Skeletal muscle tissue (tissue), 4 donors: ENCODE data around the gene TBL3. TPM values are rescaled to one million over a fixed set of nuclear protein-coding genes. Genes with fewer than 3 reads are reported as not detected.

ENCODE experiments used
- H3K27ac ChIP-seq: one replicate; pipeline ENCODE4 v1.7.0; 2013; ENCODE audit warnings: mild to moderate bottlenecking, low read depth, low read length, inconsistent platforms
- H3K27me3 ChIP-seq, 3 donors: one replicate each; pipeline ENCODE4 v1.7.0; 2013; ENCODE audit warnings: low read length in 3 of 3; ENCODE audit not compliant: control insufficient read depth in 3 of 3, insufficient read depth in 3 of 3
- H3K36me3 ChIP-seq, 3 donors: one replicate each; pipeline ENCODE4 v1.7.0; 2013; ENCODE audit warnings: low read length in 3 of 3; ENCODE audit not compliant: control insufficient read depth in 3 of 3, insufficient read depth in 3 of 3
- H3K4me1 ChIP-seq, 3 donors: one replicate each; pipeline ENCODE4 v1.7.0; 2013; ENCODE audit warnings: low read length in 3 of 3, mild to moderate bottlenecking in 3 of 3; ENCODE audit not compliant: control insufficient read depth in 3 of 3, insufficient read depth in 3 of 3
- H3K4me3 ChIP-seq, 3 donors: one replicate each; pipeline ENCODE4 v1.7.0; 2013; ENCODE audit warnings: low read length in 3 of 3
- H3K9ac ChIP-seq, 3 donors: one replicate each; pipeline ENCODE4 v1.7.0; 2013; ENCODE audit warnings: low read length in 3 of 3, mild to moderate bottlenecking in 3 of 3, moderate library complexity in 2 of 3, low read depth in 1 of 3
- H3K9me3 ChIP-seq, 3 donors: one replicate each; pipeline ENCODE4 v1.7.0; 2013; ENCODE audit warnings: low read length in 3 of 3; ENCODE audit not compliant: control insufficient read depth in 3 of 3
- total RNA-seq: library from RNA; depleted of rRNA; stranded (reverse); fragments of >200 nt; gene quantifications from one replicate; pipeline ENCODE4 v1.2.3, GENCODE V29; 2014
- donor health status: Osteomylitis.

The TBL3 gene
- total RNA-seq, 1 donor from 2014 or later = 18.8 TPM

DNA sequence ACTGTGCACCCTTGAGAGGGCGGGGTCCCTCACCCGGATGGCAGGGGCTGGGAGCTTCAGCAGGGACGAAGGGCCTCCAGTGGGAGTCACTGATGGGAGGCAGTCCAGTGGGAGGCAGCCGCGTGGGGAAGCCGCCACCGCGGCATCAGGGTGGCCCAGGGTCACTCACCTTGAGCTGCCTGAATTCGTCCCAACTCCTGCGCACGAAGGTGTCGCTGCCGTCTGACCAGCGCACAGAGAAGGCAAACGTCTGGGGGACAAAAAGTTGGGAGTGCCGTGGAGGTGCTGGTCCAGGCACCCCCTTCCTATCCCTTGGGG is 8.9 kb downstream of the TBL3 start:
- H3K36me3 ChIP-seq = peaks cover 30 to 33% (median 32%) of the 10 kb centered on the region in 3 donors
- peaks cover 5 to 20% (median 17%) of the 10 kb centered on the region in 3 donors for H3K27me3 ChIP-seq
- H3K4me1 ChIP-seq = peaks cover 29 to 50% (median 37%) of the 10 kb centered on the region in 3 donors
- H3K4me3 ChIP-seq = no peak overlapping the region
- H3K9ac ChIP-seq = peak overlapping the region in 1 of 3 donors; percentile 33
- H3K27ac ChIP-seq = no peak overlapping the region
- no peaks in the 10 kb centered on the region for H3K9me3 ChIP-seq

DNA sequence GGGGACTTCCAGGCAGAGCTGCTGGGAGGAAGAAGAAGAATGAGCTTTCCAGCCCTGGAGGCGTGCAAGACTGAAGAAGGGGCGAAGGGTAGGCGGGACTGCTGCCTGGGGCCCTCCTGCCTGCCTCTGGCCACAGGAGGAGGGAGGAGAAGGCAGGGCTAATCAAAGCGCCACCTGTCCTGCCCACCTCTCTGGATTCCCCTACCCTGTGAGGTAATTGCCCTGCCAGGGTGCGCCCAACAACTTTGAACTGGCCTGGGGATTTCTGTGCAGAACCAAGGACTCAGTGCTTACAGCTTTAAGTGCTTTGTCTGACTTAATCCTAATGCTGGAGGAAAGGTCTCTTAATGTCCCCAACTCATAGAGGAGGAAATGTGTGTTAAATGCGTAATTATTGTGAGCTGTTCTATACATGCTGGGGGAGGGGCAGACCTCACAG is 9.6 kb downstream of the TBL3 start, which contains the start of gene NOXO1:
Gene NOXO1 (minus strand): TSS at position 72 of the 439 bp plus-strand sequence. CDS start 290 bp downstream, outside the sequence.
- Histone ChIP-seq H3K9me3 (no peaks in the 10 kb centered on the region), H3K9ac (peak within 1 kb of the TSS in 1 of 3 donors; percentile 33), H3K27me3 (peaks cover 5 to 20% (median 17%) of the 10 kb centered on the region in 3 donors), H3K36me3 (peaks cover 30 to 33% (median 32%) of the 10 kb centered on the region in 3 donors), H3K27ac (no peak within 1 kb of the TSS), H3K4me3 (no peak within 1 kb of the TSS), H3K4me1 (peaks cover 29 to 50% (median 37%) of the 10 kb centered on the region in 3 donors)

DNA sequence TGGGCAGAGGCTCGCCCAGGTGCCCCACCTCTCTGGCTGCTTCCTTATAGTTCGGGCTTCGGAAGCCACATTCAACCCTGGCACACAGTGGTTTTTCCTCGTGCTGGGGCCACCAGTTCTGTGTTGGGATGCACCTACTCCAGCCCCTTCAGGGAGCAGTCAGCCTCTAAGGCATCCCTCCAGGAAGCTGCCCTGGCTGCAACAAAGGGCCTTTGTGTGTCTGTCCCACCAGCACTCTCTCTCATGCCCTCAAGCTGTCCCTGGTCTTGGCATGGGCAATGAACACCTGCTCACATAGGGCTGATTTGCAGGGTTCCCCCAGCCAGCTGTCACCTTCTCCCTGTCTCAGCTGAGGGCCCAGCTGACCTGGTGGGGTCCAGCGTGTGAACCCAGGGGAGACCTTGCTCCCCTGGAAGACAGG is 10.2 kb downstream of the TBL3 start:
- Histone ChIP-seq H3K27ac (no peak overlapping the region), H3K27me3 (peaks cover 5 to 17% (median 16%) of the 10 kb centered on the region in 3 donors), H3K9me3 (no peaks in the 10 kb centered on the region), H3K4me3 (no peak overlapping the region), H3K4me1 (peaks cover 29 to 50% (median 37%) of the 10 kb centered on the region in 3 donors), H3K36me3 (peaks cover 30 to 32% (median 32%) of the 10 kb centered on the region in 3 donors), H3K9ac (peak overlapping the region in 1 of 3 donors; percentile 16)

DNA sequence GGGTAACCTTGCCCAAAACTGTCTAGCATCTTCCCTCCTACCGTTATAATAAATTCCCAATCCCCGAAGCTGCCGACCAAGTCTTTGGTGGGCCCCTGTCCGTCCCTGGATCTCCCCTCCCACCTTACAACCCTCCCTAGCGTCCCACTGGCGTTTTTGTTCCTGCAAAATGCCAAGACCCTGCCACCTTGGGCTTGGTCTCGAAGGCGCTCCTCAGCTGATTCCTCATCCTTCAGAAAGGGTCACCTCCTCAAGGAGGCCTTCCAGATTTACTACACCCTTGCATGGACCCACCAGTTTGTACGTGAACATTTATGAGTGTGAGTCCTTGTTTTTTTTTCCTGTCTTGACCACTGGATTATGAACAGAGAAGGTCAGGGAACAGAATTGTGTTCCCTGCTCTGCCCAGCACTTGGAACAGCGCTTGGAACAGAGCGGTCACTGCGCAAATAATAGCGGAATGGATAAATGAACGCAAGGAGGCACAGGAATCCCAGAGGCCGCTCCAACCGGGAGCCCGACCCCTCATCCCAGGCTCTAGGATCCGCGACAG is 11.2 kb downstream of the TBL3 start:
- Histone ChIP-seq H3K4me1 (peaks cover 29 to 50% (median 37%) of the 10 kb centered on the region in 3 donors), H3K27me3 (peaks cover 7 to 23% (median 17%) of the 10 kb centered on the region in 3 donors), H3K9ac (peak overlapping the region; percentile 43 to 82 (median 65)), H3K27ac (peak overlapping the region; percentile 44), H3K9me3 (no peaks in the 10 kb centered on the region), H3K4me3 (peak overlapping the region; percentile 54 to 81 (median 81)), H3K36me3 (peaks cover 21 to 25% (median 23%) of the 10 kb centered on the region in 3 donors)

DNA sequence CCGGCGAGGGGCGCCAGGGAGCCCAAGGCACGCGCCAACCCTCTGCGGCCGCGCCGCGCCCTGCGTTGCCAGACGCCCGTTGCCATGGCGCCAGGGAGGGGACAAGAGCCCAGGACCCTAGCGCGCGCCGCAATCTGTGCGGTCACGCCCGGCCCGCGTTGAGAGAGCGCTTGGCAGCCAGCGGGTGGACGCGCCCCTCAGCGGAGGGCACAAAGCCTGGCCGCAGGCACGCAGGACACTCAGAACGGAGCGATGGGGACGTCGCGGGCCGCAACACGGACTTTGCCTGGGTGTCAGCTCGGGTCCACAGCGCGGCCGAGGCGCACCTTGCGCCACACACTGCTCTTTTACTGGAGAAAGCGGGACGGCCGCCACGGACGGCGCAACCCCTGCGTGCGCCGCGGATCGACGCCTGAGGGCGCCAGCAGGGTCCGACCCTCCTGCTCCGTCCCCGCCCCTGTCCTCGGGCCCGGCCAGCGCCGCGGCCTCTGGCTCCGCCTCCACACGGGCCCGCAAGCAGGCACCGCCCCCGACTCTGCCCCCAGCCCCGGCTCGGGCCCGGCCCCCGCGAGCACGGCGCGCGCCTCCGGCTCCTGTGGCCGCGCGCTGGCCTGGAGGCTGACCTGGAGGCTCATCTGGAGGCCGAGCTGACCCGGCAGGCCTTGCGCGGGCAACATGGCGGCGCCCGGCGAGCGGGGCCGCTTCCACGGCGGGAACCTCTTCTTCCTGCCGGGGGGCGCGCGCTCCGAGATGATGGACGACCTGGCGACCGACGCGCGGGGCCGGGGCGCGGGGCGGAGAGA is 11.9 kb downstream of the TBL3 start, which contains the start of gene GFER:
Gene GFER (plus strand): TSS at position 650 of the 803 bp plus-strand sequence. CDS start 26 bp downstream, at position 676.
- Histone ChIP-seq H3K4me3 (peak within 1 kb of the TSS; percentile 60 to 81 (median 81)), H3K27ac (peak within 1 kb of the TSS; percentile 47), H3K27me3 (peaks cover 12 to 27% (median 21%) of the 10 kb centered on the region in 3 donors), H3K36me3 (peaks cover 17 to 20% (median 18%) of the 10 kb centered on the region in 3 donors), H3K9ac (peak within 1 kb of the TSS; percentile 43 to 82 (median 70)), H3K4me1 (peaks cover 29 to 50% (median 37%) of the 10 kb centered on the region in 3 donors), H3K9me3 (no peaks in the 10 kb centered on the region)

DNA sequence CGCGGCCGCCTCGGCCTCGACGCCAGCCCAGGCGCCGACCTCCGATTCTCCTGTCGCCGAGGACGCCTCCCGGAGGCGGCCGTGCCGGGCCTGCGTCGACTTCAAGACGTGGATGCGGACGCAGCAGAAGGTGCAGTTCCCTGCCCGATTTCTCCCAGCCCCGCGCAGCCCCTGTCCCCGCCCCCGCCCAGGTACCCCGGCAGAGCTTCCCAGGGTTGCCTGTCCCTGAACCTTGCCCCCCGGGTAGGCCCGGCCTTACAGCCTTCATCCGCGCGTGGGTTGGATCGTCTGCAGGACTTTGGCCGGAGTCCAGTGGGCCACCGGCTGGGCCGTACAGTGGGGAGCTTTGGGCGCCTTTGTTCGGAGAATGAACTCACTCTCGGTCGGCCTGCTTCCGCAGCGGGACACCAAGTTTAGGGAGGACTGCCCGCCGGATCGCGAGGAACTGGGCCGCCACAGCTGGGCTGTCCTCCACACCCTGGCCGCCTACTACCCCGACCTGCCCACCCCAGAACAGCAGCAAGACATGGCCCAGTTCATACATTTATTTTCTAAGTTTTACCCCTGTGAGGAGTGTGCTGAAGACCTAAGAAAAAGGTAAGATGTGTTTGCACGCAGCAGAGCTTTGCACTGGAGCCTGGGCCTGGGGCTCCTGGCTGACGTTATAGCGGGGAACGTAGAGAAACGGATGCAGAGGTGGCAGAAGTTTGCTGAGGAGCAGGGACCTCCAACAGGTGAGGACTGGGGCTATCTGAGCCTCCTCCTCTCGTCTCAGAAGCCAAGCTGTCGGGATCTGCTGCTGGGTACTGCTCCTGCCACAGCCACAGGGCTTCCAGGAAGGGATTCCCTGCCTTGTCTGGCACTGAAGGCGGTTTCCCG is 12.7 kb downstream of the TBL3 start:
- H3K27ac ChIP-seq = peak overlapping the region; percentile 47
- H3K4me3 ChIP-seq = peak overlapping the region; percentile 60 to 81 (median 81)
- H3K36me3 ChIP-seq = peaks cover 16 to 20% (median 18%) of the 10 kb centered on the region in 3 donors
- peaks cover 29 to 56% (median 37%) of the 10 kb centered on the region in 3 donors for H3K4me1 ChIP-seq
- peak overlapping the region; percentile 33 to 82 (median 70) for H3K9ac ChIP-seq
- no peaks in the 10 kb centered on the region for H3K9me3 ChIP-seq
- H3K27me3 ChIP-seq = peaks cover 20 to 32% (median 25%) of the 10 kb centered on the region in 3 donors

DNA sequence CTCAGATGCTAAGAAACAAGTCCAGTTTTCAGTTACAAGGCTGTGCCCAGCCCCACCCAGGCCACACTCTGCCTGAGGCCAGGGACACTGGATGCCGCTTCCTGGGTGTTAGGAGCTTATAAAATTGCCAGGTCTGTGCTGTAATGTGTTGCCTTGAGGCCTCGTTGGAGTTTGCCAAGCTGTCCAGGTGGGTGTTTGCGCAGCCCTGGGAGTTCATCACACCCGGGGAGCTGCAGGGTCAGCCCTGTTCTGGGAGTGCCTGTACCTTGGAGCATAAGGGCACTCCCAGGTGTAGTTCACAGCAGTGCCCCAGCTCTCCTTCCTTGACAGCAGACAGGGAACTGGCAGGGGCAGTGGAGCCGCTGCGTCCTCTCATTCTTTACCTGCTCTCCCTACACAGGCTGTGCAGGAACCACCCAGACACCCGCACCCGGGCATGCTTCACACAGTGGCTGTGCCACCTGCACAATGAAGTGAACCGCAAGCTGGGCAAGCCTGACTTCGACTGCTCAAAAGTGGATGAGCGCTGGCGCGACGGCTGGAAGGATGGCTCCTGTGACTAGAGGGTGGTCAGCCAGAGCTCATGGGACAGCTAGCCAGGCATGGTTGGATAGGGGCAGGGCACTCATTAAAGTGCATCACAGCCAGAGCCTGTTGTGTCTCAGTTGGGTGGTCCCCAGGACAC is 13.8 kb downstream of the TBL3 start:
- H3K36me3 ChIP-seq = peaks cover 16 to 20% (median 18%) of the 10 kb centered on the region in 3 donors
- H3K27me3 ChIP-seq = peaks cover 23 to 31% (median 26%) of the 10 kb centered on the region in 3 donors
- no peaks in the 10 kb centered on the region for H3K9me3 ChIP-seq
- H3K4me3 ChIP-seq = peak overlapping the region in 2 of 3 donors; percentile 81
- no peak overlapping the region for H3K27ac ChIP-seq
- peak overlapping the region in 1 of 3 donors; percentile 82 for H3K9ac ChIP-seq
- peaks cover 26 to 50% (median 32%) of the 10 kb centered on the region in 3 donors for H3K4me1 ChIP-seq

DNA sequence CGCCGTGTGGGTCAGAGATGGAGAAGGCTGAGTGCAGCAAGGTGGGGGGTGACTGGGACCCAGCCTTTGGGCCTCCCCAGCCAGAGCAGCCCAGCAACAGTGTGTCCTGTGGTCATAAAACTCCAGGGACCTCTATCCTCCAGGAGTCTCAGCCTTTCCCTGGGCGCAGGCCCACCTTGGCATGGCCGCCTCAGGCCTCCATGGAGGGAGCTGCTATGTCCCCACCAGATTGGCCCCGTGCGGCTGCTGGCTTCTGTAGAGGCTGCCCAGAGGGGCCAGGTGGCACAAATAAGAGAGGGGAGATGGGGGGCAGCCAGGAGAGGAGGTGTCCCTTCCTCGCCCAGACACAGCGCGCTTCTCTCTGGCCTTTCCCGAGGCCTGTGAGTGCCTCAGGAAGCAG is 15.3 kb downstream of the TBL3 start:
- Histone ChIP-seq H3K27ac (no peak overlapping the region), H3K9me3 (no peaks in the 10 kb centered on the region), H3K36me3 (peaks cover 16 to 20% (median 18%) of the 10 kb centered on the region in 3 donors), H3K4me1 (peaks cover 33 to 46% (median 35%) of the 10 kb centered on the region in 3 donors), H3K27me3 (peaks cover 34 to 40% (median 39%) of the 10 kb centered on the region in 3 donors), H3K9ac (no peak overlapping the region), H3K4me3 (no peak overlapping the region)
